HCT116 (cell line): ENCODE data around the gene TBC1D1. TPM values are rescaled to one million over a fixed set of nuclear protein-coding genes. Genes with fewer than 3 reads are reported as not detected.
A peak's percentile ranks its signal among the peaks of the same experiment; 100 is the strongest.

Experiments
- ATAC-seq: fragments of 200-7000 bp; cut with Tn5 transposase; 2 replicates; pipeline ENCODE4 v1.9.1; 2020; ENCODE audit warnings: mild to moderate bottlenecking, moderate library complexity
- BruUV-seq: library from RNA; stranded (reverse); fragments of 400-500 nt; replicated peaks from 2 replicates; lab custom pipeline; 2021; lab: Mats Ljungman, UMichigan
- CTCF ChIA-PET: fragments of 300-600 bp; sonication (Branson Sonifier 250); formaldehyde crosslinking; loops from one replicate; lab custom pipeline; 2021; ENCODE audit warnings: antibody characterized with exemption; lab: Charles Lee
- POLR2A ChIA-PET: fragments of 300-600, 350-600 bp; sonication (Branson Sonifier 250); formaldehyde crosslinking; loops from one replicate; lab custom pipeline; 2021; ENCODE audit warnings: antibody characterized with exemption; lab: Charles Lee
- RAD21 ChIA-PET, 2 experiments: fragments of 300-600 bp; sonication (Branson Sonifier 250); formaldehyde crosslinking; loops; one replicate each; lab custom pipeline; 2023; ENCODE audit warnings: low total read pairs in 2 of 2; ENCODE audit not compliant: uncharacterized antibody in 2 of 2, unreplicated experiment in 2 of 2, low non-redundant PET in 1 of 2; lab: Charles Lee
- DNase-seq: peaks from one replicate; pipeline ENCODE4 v3.0.0-alpha.2; 2010; ENCODE audit warnings: low read depth, low spot score
- H2AFZ ChIP-seq: fragments of 200-600 bp; shearing (Covaris generic), sonication (generic); 2 replicates; pipeline ENCODE4 v1.6.1; 2017; ENCODE audit warnings: low read depth, mixed run types, mixed read lengths, antibody characterized with exemption, low read length; ENCODE audit not compliant: poor library complexity, severe bottlenecking
- H3K27ac ChIP-seq: 2 replicates; pipeline ENCODE4 v1.5.1; 2012; ENCODE audit warnings: low read depth, low read length
- H3K27me3 ChIP-seq: fragments of 200-600 bp; sonication (generic); 2 replicates; pipeline ENCODE4 v1.6.1; 2016; ENCODE audit warnings: mixed run types, low read length, mixed read lengths; ENCODE audit not compliant: insufficient read depth
- H3K36me3 ChIP-seq, 2 experiments: fragments of 200-500 bp in 1 of 2; fragments of 200-600 bp in 1 of 2; sonication (Bioruptor generic) in 1 of 2; sonication (generic) in 1 of 2; 2 replicates each; pipeline versions ENCODE4 v1.5.1 to v1.6.1; 2014 to 2016; ENCODE audit warnings: low read length in 2 of 2, inconsistent platforms in 1 of 2, mixed read lengths in 1 of 2, mixed run types in 1 of 2; ENCODE audit not compliant: insufficient read depth in 2 of 2, control insufficient read depth in 1 of 2
- H3K4me1 ChIP-seq, 2 experiments: fragments of 200-600 bp in 1 of 2; sonication (generic) in 1 of 2; 2 replicates each; pipeline versions ENCODE4 v1.5.1 to v1.6.1; 2012 to 2017; ENCODE audit warnings: low read length in 2 of 2, inconsistent platforms in 1 of 2, mild to moderate bottlenecking in 1 of 2, mixed read lengths in 1 of 2, mixed run types in 1 of 2, moderate library complexity in 1 of 2; ENCODE audit not compliant: insufficient read depth in 2 of 2, control insufficient read depth in 1 of 2
- H3K4me2 ChIP-seq: fragments of 200-600 bp; sonication (generic); 2 replicates; pipeline ENCODE4 v1.6.1; 2017; ENCODE audit warnings: mixed run types, low read length, mixed read lengths
- H3K4me3 ChIP-seq, 2 experiments: fragments of 200-600 bp in 1 of 2; sonication (generic) in 1 of 2; replicated peaks in 1 of 2; 2 replicates each; pipeline ENCODE4 v1.5.1; 2011 to 2016; ENCODE audit warnings: low read length in 2 of 2, control low read depth in 1 of 2, low read depth in 1 of 2, mild to moderate bottlenecking in 1 of 2, mixed read lengths in 1 of 2, mixed run types in 1 of 2
- H3K79me2 ChIP-seq: fragments of 200-600 bp; sonication (generic); 2 replicates; pipeline ENCODE4 v1.6.1; 2017; ENCODE audit warnings: mild to moderate bottlenecking, mixed run types, low read length, moderate library complexity, mixed read lengths; ENCODE audit not compliant: insufficient read depth
- H3K9ac ChIP-seq: fragments of 200-600 bp; sonication (generic); 2 replicates; pipeline ENCODE4 v1.6.1; 2016; ENCODE audit warnings: low read length, mixed read lengths
- H3K9me2 ChIP-seq: fragments of 200-600 bp; sonication (generic), shearing (Covaris generic); 2 replicates; pipeline ENCODE4 v1.6.1; 2017; ENCODE audit warnings: mixed run types, mild to moderate bottlenecking, moderate library complexity; ENCODE audit not compliant: insufficient read depth
- H3K9me3 ChIP-seq, 2 experiments: fragments of 200-500 bp in 1 of 2; fragments of 200-600 bp in 1 of 2; sonication (Bioruptor generic) in 1 of 2; sonication (generic) in 1 of 2; 2 replicates each; pipeline ENCODE4 v1.6.1; 2014 to 2017; ENCODE audit warnings: low read length in 2 of 2, mixed read lengths in 2 of 2, inconsistent platforms in 1 of 2, low read depth in 1 of 2, mild to moderate bottlenecking in 1 of 2, mixed run types in 1 of 2, moderate library complexity in 1 of 2; ENCODE audit not compliant: control insufficient read depth in 1 of 2, insufficient read depth in 1 of 2
- H4K20me1 ChIP-seq: fragments of 200-600 bp; sonication (generic), shearing (Covaris generic); 2 replicates; pipeline ENCODE4 v1.6.1; 2017; ENCODE audit warnings: mixed run types, mild to moderate bottlenecking, moderate library complexity; ENCODE audit not compliant: insufficient read depth
- ATF3 ChIP-seq: IDR thresholded peaks from 2 replicates; pipeline ENCODE4 v1.6.1; 2012
- CBX3 ChIP-seq: IDR thresholded peaks from 2 replicates; pipeline ENCODE4 v1.6.1; 2012; ENCODE audit warnings: low read depth
- CEBPB ChIP-seq: IDR thresholded peaks from 2 replicates; pipeline ENCODE4 v1.6.1; 2012; ENCODE audit warnings: low read depth
- ELF1 ChIP-seq: IDR thresholded peaks from 2 replicates; pipeline ENCODE4 v1.6.1; 2012; ENCODE audit warnings: low read depth, borderline replicate concordance
- JUND ChIP-seq: IDR thresholded peaks from 2 replicates; pipeline ENCODE4 v1.6.1; 2012
- POLR2AphosphoS5 ChIP-seq: IDR thresholded peaks from 2 replicates; pipeline ENCODE4 v1.6.1; 2011; ENCODE audit warnings: mild to moderate bottlenecking, low read depth, low read length, moderate library complexity
- RAD21 ChIP-seq: IDR thresholded peaks from 2 replicates; pipeline ENCODE4 v1.6.1; 2012; ENCODE audit warnings: low read depth, mild to moderate bottlenecking
- SIN3A ChIP-seq: IDR thresholded peaks from 2 replicates; pipeline ENCODE4 v1.6.1; 2012; ENCODE audit warnings: low read depth
- ZFX ChIP-seq: fragments of 450-650 bp; IDR thresholded peaks from 2 replicates; pipeline ENCODE4 v1.6.1; 2017
- intact Hi-C: fragments of 100-400 bp; cut with micrococcal nuclease; formaldehyde crosslinking; loops from 2 replicates; pipeline ENCODE4 v1.10.0; 2022
- total RNA-seq: library from RNA; stranded (reverse); gene quantifications from one replicate; pipeline ENCODE4 v1.2.1, GENCODE V29; 2021; ENCODE audit not compliant: unreplicated experiment
- TF ChIP-seq, protein P1 (sequence below), 3 experiments: fragments of 200-600 bp in 1 of 3; sonication (generic) in 1 of 3; IDR thresholded peaks in 2 of 3; conservative IDR thresholded peaks in 1 of 3; 2 replicates each; pipeline ENCODE4 v1.5.1; 2012 to 2017; ENCODE audit warnings: low read depth in 2 of 3, low read length in 2 of 3, antibody characterized with exemption in 1 of 3, borderline replicate concordance in 1 of 3, control low read depth in 1 of 3, mild to moderate bottlenecking in 1 of 3, mixed read lengths in 1 of 3, mixed run types in 1 of 3, moderate library complexity in 1 of 3; ENCODE audit not compliant: insufficient read depth in 1 of 3

TBC1D1 gene
- total RNA-seq, 1 experiment from 2014 or later = 82.7 TPM

GRCh38 chr4:37976507-37976906, 85.6 kb downstream of the TBC1D1 start:
- no TSS peak for BruUV-seq
- no peak for DNase-seq
- H3K9me2 ChIP-seq = no peaks in the 10 kb centered on the region
- ChIA-PET CTCF (no interaction called here), POLR2A (no interaction called here), RAD21 (interaction anchor here in 1 of 2 experiments (0.6 kb wide), 1 partner anchor 14 kb away, joined by 4 read pairs; no protein-coding TSS in a partner anchor)
- peak overlapping the region; percentile 99 for H2AFZ ChIP-seq
- TF ChIP-seq ATF3 (no peak), JUND (no peak), CEBPB (no peak), ELF1 (no peak), RAD21 (no peak), CBX3 (no peak)
- peak overlapping the region; percentile 66 for H3K9ac ChIP-seq
- peaks cover 28% of the 10 kb centered on the region for H3K79me2 ChIP-seq
- intact Hi-C loops = loop anchor here (10.0 kb wide), 2 partner anchors 152 to 188 kb away; partner anchors contain the start of gene PGM2
- H3K36me3 ChIP-seq = no peaks in the 10 kb centered on the region
- H3K4me3 ChIP-seq = peak overlapping the region; percentile 37 to 53; a peak in 3 of 4 replicates
- peaks cover 6 to 25% of the 10 kb centered on the region in 2 experiments; a peak in 3 of 4 replicates for H3K4me1 ChIP-seq
- no peaks in the 10 kb centered on the region for H4K20me1 ChIP-seq
- peak overlapping the region; percentile 85 for H3K4me2 ChIP-seq
- no peak for ATAC-seq
- H3K9me3 ChIP-seq = no peaks in the 10 kb centered on the region
- H3K27ac ChIP-seq = peak overlapping the region; percentile 21; the same call in 1 of the 2 replicates
- no peaks in the 10 kb centered on the region for H3K27me3 ChIP-seq

GRCh38 chr4:37976991-37977470, 86.1 kb downstream of the TBC1D1 start:
- ChIA-PET RAD21 (no interaction called here), CTCF (no interaction called here), POLR2A (no interaction called here)
- Histone ChIP-seq H2AFZ (peak overlapping the region; percentile 99), H3K9me3 (no peaks in the 10 kb centered on the region), H3K9ac (peak overlapping the region; percentile 78), H3K36me3 (no peaks in the 10 kb centered on the region), H3K4me2 (peak overlapping the region; percentile 85), H4K20me1 (no peaks in the 10 kb centered on the region), H3K27me3 (no peaks in the 10 kb centered on the region), H3K4me3 (peak overlapping the region; percentile 61 to 68), H3K9me2 (no peaks in the 10 kb centered on the region), H3K4me1 (peaks cover 6 to 25% of the 10 kb centered on the region in 2 experiments; a peak in 3 of 4 replicates), H3K79me2 (peaks cover 29% of the 10 kb centered on the region), H3K27ac (peak overlapping the region; percentile 57)
- TF ChIP-seq, protein P1, sequence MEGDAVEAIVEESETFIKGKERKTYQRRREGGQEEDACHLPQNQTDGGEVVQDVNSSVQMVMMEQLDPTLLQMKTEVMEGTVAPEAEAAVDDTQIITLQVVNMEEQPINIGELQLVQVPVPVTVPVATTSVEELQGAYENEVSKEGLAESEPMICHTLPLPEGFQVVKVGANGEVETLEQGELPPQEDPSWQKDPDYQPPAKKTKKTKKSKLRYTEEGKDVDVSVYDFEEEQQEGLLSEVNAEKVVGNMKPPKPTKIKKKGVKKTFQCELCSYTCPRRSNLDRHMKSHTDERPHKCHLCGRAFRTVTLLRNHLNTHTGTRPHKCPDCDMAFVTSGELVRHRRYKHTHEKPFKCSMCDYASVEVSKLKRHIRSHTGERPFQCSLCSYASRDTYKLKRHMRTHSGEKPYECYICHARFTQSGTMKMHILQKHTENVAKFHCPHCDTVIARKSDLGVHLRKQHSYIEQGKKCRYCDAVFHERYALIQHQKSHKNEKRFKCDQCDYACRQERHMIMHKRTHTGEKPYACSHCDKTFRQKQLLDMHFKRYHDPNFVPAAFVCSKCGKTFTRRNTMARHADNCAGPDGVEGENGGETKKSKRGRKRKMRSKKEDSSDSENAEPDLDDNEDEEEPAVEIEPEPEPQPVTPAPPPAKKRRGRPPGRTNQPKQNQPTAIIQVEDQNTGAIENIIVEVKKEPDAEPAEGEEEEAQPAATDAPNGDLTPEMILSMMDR (IDR thresholded peaks at IDR 0.05 in 2 of 3, conservative IDR thresholded peaks at IDR 0.05 in 1 of 3; ENCODE audit: borderline replicate concordance in 1 of 3, insufficient read depth in 1 of 3, low read depth in 2 of 3, low read length in 2 of 3) = no peak
- TF ChIP-seq ZFX (no peak), SIN3A (peak; percentile 0; the same call in 1 of the 2 replicates), POLR2AphosphoS5 (0 out of 2 replicates have a peak, but pooled peaks have one; percentile 35), ATF3 (no peak), ELF1 (no peak)
- BruUV-seq = no TSS peak
- intact Hi-C loops = loop anchor here (10.0 kb wide), 2 partner anchors 152 to 188 kb away; partner anchors contain the start of gene PGM2
- DNase-seq (peak; percentile 24), ATAC-seq (peak; percentile 85)
